Endothelial cell of umbilical vein (primary cell): ENCODE measurements around the gene DPP6. TPM values are rescaled to one million over a fixed set of nuclear protein-coding genes. Genes with fewer than 3 reads are reported as not detected.
A peak's percentile ranks its signal among the peaks of the same experiment; 100 is the strongest.

Source experiments
- BruUV-seq: library from RNA; stranded (reverse); fragments of 400-500 nt; replicated peaks from 2 replicates; lab custom pipeline; 2021; lab: Mats Ljungman, UMichigan
- CTCF ChIA-PET: fragments of 300-600, 350-600 bp; sonication (Branson Sonifier 250); formaldehyde crosslinking; loops from one replicate; lab custom pipeline; 2021; ENCODE audit warnings: antibody characterized with exemption, inconsistent platforms; lab: Charles Lee
- POLR2A ChIA-PET: fragments of 300-600, 350-600 bp; sonication (Branson Sonifier 250); formaldehyde crosslinking; loops from one replicate; lab custom pipeline; 2021; ENCODE audit warnings: antibody characterized with exemption, inconsistent platforms; lab: Charles Lee
- DNase-seq: peaks from one replicate; pipeline ENCODE4 v3.0.0-alpha.2; 2011; ENCODE audit warnings: low read depth, low spot score
- FAIRE-seq: peaks from 2 replicates; lab custom pipeline; 2011; peaks lifted over from hg19 to GRCh38; lab: Jason Lieb, UNC
- H2AFZ ChIP-seq: 2 replicates; pipeline ENCODE4 v1.6.0; 2012; ENCODE audit warnings: low read depth, low read length, control low read depth, inconsistent platforms
- H3K27ac ChIP-seq: 2 replicates; pipeline ENCODE4 v1.5.1; 2011; ENCODE audit warnings: low read depth, mild to moderate bottlenecking, control low read depth, low read length, moderate library complexity; ENCODE audit not compliant: insufficient read depth
- H3K27me3 ChIP-seq, 2 experiments: 2 replicates each; pipeline versions ENCODE4 v1.6.0 to v1.6.1; 2011; ENCODE audit warnings: low read length in 2 of 2, mixed read lengths in 1 of 2; ENCODE audit not compliant: control insufficient read depth in 2 of 2, insufficient read depth in 2 of 2
- H3K36me3 ChIP-seq, 2 experiments: 2 replicates in 1 of 2; 3 replicates in 1 of 2; pipeline ENCODE4 v1.5.1; 2011; ENCODE audit warnings: low read length in 2 of 2, mild to moderate bottlenecking in 1 of 2, moderate library complexity in 1 of 2; ENCODE audit not compliant: control insufficient read depth in 2 of 2, insufficient read depth in 2 of 2; ENCODE audit errors: extremely low read depth in 1 of 2
- H3K4me1 ChIP-seq: 3 replicates; pipeline ENCODE4 v1.5.1; 2011; ENCODE audit warnings: mild to moderate bottlenecking, low read length; ENCODE audit not compliant: control insufficient read depth, insufficient read depth; ENCODE audit errors: extremely low read depth
- H3K4me2 ChIP-seq: 2 replicates; pipeline ENCODE4 v1.6.1; 2011; ENCODE audit warnings: low read length, control low read depth, mixed read lengths; ENCODE audit not compliant: insufficient read depth
- H3K4me3 ChIP-seq, 3 experiments: fragments of 200-600 bp in 1 of 3; sonication (generic), shearing (Covaris generic) in 1 of 3; replicated peaks in 1 of 3; 2 replicates each; pipeline ENCODE4 v1.5.1; 2011 to 2016; ENCODE audit warnings: control low read depth in 3 of 3, low read length in 3 of 3, mild to moderate bottlenecking in 2 of 3, inconsistent platforms in 1 of 3, low read depth in 1 of 3, moderate library complexity in 1 of 3; ENCODE audit not compliant: insufficient read depth in 1 of 3
- H3K79me2 ChIP-seq: 2 replicates; pipeline ENCODE4 v1.6.0; 2012; ENCODE audit warnings: low read length, inconsistent platforms; ENCODE audit not compliant: control insufficient read depth, insufficient read depth
- H3K9ac ChIP-seq: replicated peaks from 2 replicates; pipeline ENCODE3; 2011; ENCODE audit warnings: low read length, control low read depth; ENCODE audit not compliant: insufficient read depth; ENCODE audit errors: extremely low read depth
- H3K9me1 ChIP-seq: replicated peaks from 3 replicates; pipeline ENCODE4 v1.6.0; 2011; ENCODE audit warnings: mild to moderate bottlenecking, low read length; ENCODE audit not compliant: control insufficient read depth, insufficient read depth; ENCODE audit errors: extremely low read depth
- H3K9me3 ChIP-seq: replicated peaks from 2 replicates; pipeline ENCODE4 v1.5.1; 2012; ENCODE audit warnings: low read length, inconsistent platforms; ENCODE audit not compliant: control insufficient read depth, insufficient read depth
- H4K20me1 ChIP-seq: replicated peaks from 2 replicates; pipeline ENCODE3; 2011; ENCODE audit warnings: mild to moderate bottlenecking, low read length; ENCODE audit not compliant: control insufficient read depth, insufficient read depth; ENCODE audit errors: extremely low read depth
- CTCF ChIP-seq, 2 donors: IDR thresholded peaks; 1 replicate in 1 of 2; 2 replicates in 1 of 2; pipeline ENCODE4 v1.5.1; 2011; ENCODE audit warnings: low read length in 2 of 2, mild to moderate bottlenecking in 2 of 2, moderate library complexity in 2 of 2, control low read depth in 1 of 2, inconsistent platforms in 1 of 2, low read depth in 1 of 2; ENCODE audit not compliant: insufficient read depth in 1 of 2; ENCODE audit errors: extremely low read depth in 1 of 2
- EZH2 ChIP-seq: IDR thresholded peaks from 2 replicates; pipeline ENCODE4 v1.6.1; 2012; ENCODE audit warnings: borderline replicate concordance, low read depth, mild to moderate bottlenecking, moderate library complexity, low read length, inconsistent platforms; ENCODE audit not compliant: severe bottlenecking
- FOS ChIP-seq: IDR thresholded peaks from 2 replicates; pipeline ENCODE4 v1.6.1; 2011; ENCODE audit warnings: mild to moderate bottlenecking, low read length, moderate library complexity, borderline replicate concordance; ENCODE audit not compliant: insufficient read depth
- GATA2 ChIP-seq: IDR thresholded peaks from 2 replicates; pipeline ENCODE4 v1.7.0; 2011; ENCODE audit warnings: low read depth, mild to moderate bottlenecking, moderate library complexity, mixed read lengths, low read length; ENCODE audit not compliant: insufficient read length, insufficient read depth
- JUN ChIP-seq: IDR thresholded peaks from 2 replicates; pipeline ENCODE4 v1.6.1; 2011; ENCODE audit warnings: borderline replicate concordance, low read depth; ENCODE audit not compliant: insufficient read length, insufficient read depth
- MAX ChIP-seq: IDR thresholded peaks from 2 replicates; pipeline ENCODE4 v1.6.1; 2011; ENCODE audit not compliant: insufficient read depth, insufficient read length
- MYC ChIP-seq: IDR thresholded peaks from one replicate; pipeline ENCODE4 v1.6.1; 2011; ENCODE audit warnings: mild to moderate bottlenecking, low read depth, low read length
- POLR2A ChIP-seq: IDR thresholded peaks from 2 replicates; pipeline ENCODE4 v1.6.1; 2012; ENCODE audit warnings: low read depth, mild to moderate bottlenecking, control low read depth, low read length
- POLR2AphosphoS5 ChIP-seq: IDR thresholded peaks from 2 replicates; pipeline ENCODE4 v1.6.1; 2012; ENCODE audit warnings: low read depth, mild to moderate bottlenecking, control low read depth, low read length, moderate library complexity; ENCODE audit not compliant: insufficient read depth
- dilution Hi-C: fragments of 300-500 bp; cut with MboI; formaldehyde crosslinking; loops from one replicate; pipeline ENCODE4 v1.15.0; 2019; ENCODE audit warnings: low sequenced_read_pairs; ENCODE audit not compliant: extremely low pct_ligation_motif_present
- intact Hi-C: fragments of 100-400 bp; cut with micrococcal nuclease; formaldehyde crosslinking; loops from one replicate; pipeline ENCODE4 v1.10.0; 2022
- polyA plus RNA-seq, 4 experiments: library from polyadenylated mRNA; depleted of rRNA in 3 of 4; stranded (reverse) in 3 of 4; unstranded in 1 of 4; fragments of >200 nt; gene quantifications; 2 replicates each; pipeline versions ENCODE4 v1.2.1 to v1.2.3, GENCODE V29; 2011 to 2012; ENCODE audit warnings: missing spikeins in 1 of 4
- total RNA-seq: library from RNA; stranded (reverse); gene quantifications from 2 replicates; pipeline ENCODE4 v1.2.3, GENCODE V29; 2021

Gene DPP6
- total and polyA plus RNA-seq, 2 donors (not counting 3 experiments of a cell fraction or from before 2014, with no cell fraction given), result not detected

GRCh38 chr7:154503962-154504550, 451.9 kb downstream of the DPP6 start:
- H4K20me1 ChIP-seq, result no peaks in the 10 kb centered on the region
- CTCF ChIA-PET, result interaction anchor here (1.0 to 2.1 kb wide), 2 partner anchors 1609 to 1612 kb away, joined by 4 to 13 read pairs; no protein-coding TSS in a partner anchor
- H3K36me3 ChIP-seq, result no peaks in the 10 kb centered on the region
- no peaks in the 10 kb centered on the region for H3K9me3 ChIP-seq
- H3K27ac ChIP-seq, result no peak overlapping the region
- H3K4me2 ChIP-seq, result no peak overlapping the region
- no peak overlapping the region for H3K9ac ChIP-seq
- no TSS peak for BruUV-seq
- no peaks in the 10 kb centered on the region for H3K9me1 ChIP-seq
- POLR2A ChIA-PET, result no interaction called here
- H3K4me1 ChIP-seq, result no peaks in the 10 kb centered on the region
- no peak overlapping the region for H3K4me3 ChIP-seq
- TF ChIP-seq POLR2A (no peak), CTCF (IDR thresholded peaks at IDR 0.05; ENCODE audit: extremely low read depth in 1 of 2, insufficient read depth in 1 of 2, low read depth in 1 of 2, low read length in 2 of 2) (peak in 1 of 2 donors; percentile 27), FOS (no peak)
- FAIRE-seq (peak; percentile 44), DNase-seq (peak; percentile 27)
- dilution Hi-C loops (no loop called here), intact Hi-C loops (no loop called here)
- no peaks in the 10 kb centered on the region for H3K79me2 ChIP-seq
- H2AFZ ChIP-seq, result no peak overlapping the region
- H3K27me3 ChIP-seq, result no peaks in the 10 kb centered on the region

- no peak overlapping the region for H2AFZ ChIP-seq
- no peak overlapping the region for H3K4me2 ChIP-seq
- DNase-seq (no peak), FAIRE-seq (no peak)
- H3K9me1 ChIP-seq, result no peaks in the 10 kb centered on the region
- intact Hi-C loops, result no loop called here
- POLR2A ChIA-PET, result no interaction called here
- no peaks in the 10 kb centered on the region for H3K4me1 ChIP-seq
- no TSS peak for BruUV-seq
- no peak overlapping the region for H3K4me3 ChIP-seq
- H3K9ac ChIP-seq, result no peak overlapping the region
- H3K27me3 ChIP-seq, result no peaks in the 10 kb centered on the region
- H3K79me2 ChIP-seq, result no peaks in the 10 kb centered on the region
- CTCF ChIA-PET, result interaction anchor here (2.1 kb wide), 1 partner anchor 1610 kb away, joined by 13 read pairs; no protein-coding TSS in a partner anchor
- H3K27ac ChIP-seq, result no peak overlapping the region
- dilution Hi-C loops, result no loop called here
- H3K36me3 ChIP-seq, result no peaks in the 10 kb centered on the region
- no peak for TF ChIP-seq MYC
- no peak for TF ChIP-seq FOS
- TF ChIP-seq MAX, result no peak
- no peak for TF ChIP-seq CTCF (IDR thresholded peaks at IDR 0.05; ENCODE audit: extremely low read depth in 1 of 2, insufficient read depth in 1 of 2, low read depth in 1 of 2, low read length in 2 of 2)
- no peak for TF ChIP-seq POLR2AphosphoS5
- TF ChIP-seq EZH2, result no peak
- TF ChIP-seq JUN, result no peak
- TF ChIP-seq POLR2A, result no peak
- no peak for TF ChIP-seq GATA2
- no peaks in the 10 kb centered on the region for H4K20me1 ChIP-seq
- no peaks in the 10 kb centered on the region for H3K9me3 ChIP-seq
These were observed 452.7 kb downstream of the DPP6 start for GRCh38 chr7:154504918-154505317.
